BLaER1 (cell line): ENCODE measurements around the gene TMEM231.
"Not testable (repeated sequence)": the region's sequence is repeated elsewhere in the genome, so short reads cannot be mapped to it uniquely, and the experiment has no call there.

Experiments used
- H3K27ac ChIP-seq: shearing (Covaris generic); formaldehyde crosslinking; 2 replicates; pipeline ENCODE4 v1.8.1; 2022
- H3K27me3 ChIP-seq: shearing (Covaris generic); formaldehyde crosslinking; 2 replicates; pipeline ENCODE4 v1.8.1; 2022
- H3K36me3 ChIP-seq: shearing (Covaris generic); formaldehyde crosslinking; 2 replicates; pipeline ENCODE4 v1.8.1; 2022
- H3K4me1 ChIP-seq: shearing (Covaris generic); formaldehyde crosslinking; 2 replicates; pipeline ENCODE4 v1.8.1; 2022
- H3K4me2 ChIP-seq: shearing (Covaris generic); formaldehyde crosslinking; 2 replicates; pipeline ENCODE4 v1.8.1; 2022
- H3K4me3 ChIP-seq: shearing (Covaris generic); formaldehyde crosslinking; 2 replicates; pipeline ENCODE4 v1.8.1; 2022
- H3K9ac ChIP-seq: shearing (Covaris generic); formaldehyde crosslinking; 2 replicates; pipeline ENCODE4 v1.8.1; 2022
- H3K9me3 ChIP-seq: shearing (Covaris generic); formaldehyde crosslinking; 2 replicates; pipeline ENCODE4 v1.8.1; 2022
- H4K20me1 ChIP-seq: shearing (Covaris generic); formaldehyde crosslinking; 2 replicates; pipeline ENCODE4 v1.8.1; 2022
- Cebpa-rat ChIP-seq: shearing (Covaris generic); IDR thresholded peaks from 2 replicates; pipeline ENCODE4 v1.8.1; 2022

TMEM231 gene

DNA sequence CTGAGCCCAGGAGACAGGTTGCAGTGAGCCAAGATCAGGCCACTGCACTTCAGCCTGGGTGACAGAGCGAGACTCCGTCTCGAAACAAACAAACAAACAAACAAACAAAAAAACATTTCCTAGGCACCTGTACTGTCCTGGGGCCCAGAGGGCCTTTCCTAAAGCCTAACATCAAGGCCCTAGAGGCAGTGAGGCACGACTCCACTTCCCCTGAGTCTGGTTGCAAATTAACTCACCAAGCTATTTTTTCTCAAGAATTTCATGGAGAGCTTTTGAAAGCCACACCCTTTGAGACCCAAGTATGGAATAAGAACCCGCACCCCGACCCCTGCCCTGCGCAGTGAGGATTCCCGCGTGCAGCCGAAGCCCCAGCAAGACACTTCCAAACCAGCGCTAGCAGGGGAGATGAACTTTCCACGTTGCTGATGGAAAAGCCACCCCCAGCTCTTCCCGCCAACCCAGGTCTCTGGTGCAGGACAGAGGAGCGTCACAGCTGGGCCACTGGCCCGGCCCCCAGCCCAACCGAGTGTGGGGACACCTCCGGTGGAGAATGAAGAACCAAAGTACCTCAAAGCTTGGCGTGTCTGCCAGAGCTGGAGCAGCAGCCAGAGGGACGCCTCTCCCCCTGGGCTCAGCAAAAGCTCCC, 21.4 kb downstream of the TMEM231 start:
- TF ChIP-seq Cebpa-rat, result no peak
- H3K27me3 ChIP-seq, result no peaks in the 10 kb centered on the region

DNA sequence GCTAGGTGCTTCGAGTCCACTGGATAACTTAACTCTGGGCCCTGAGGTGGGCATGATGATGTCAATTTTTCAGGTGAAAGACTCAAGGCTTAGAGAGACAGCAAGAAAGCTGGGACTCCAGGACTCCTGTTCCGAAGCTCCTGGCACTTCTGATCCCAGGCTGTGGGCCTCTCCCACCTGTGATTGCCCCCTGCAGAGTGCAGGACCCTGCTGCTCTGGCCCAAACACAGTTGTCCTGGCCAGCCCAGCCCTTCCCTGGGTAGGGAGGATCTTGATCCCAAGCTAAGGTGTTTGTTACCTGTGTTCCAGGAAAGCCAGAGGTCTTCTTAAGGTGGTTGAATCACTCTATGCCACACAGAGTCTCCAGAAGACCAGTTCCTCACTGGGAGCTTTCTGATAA, 23.3 kb downstream of the TMEM231 start:
- no peaks in the 10 kb centered on the region for H4K20me1 ChIP-seq
- H3K4me3 ChIP-seq, result no peak overlapping the region
- peaks cover 15% of the 10 kb centered on the region for H3K9me3 ChIP-seq
- no peaks in the 10 kb centered on the region for H3K27me3 ChIP-seq
- H3K27ac ChIP-seq, result no peak overlapping the region
- peaks cover 16% of the 10 kb centered on the region for H3K4me1 ChIP-seq
- H3K4me2 ChIP-seq, result no peak overlapping the region
- no peak for TF ChIP-seq Cebpa-rat
- H3K36me3 ChIP-seq, result peaks cover 13% of the 10 kb centered on the region; the same call in 1 of the 2 replicates
- no peak overlapping the region for H3K9ac ChIP-seq

More for the DNA sequence above, 21.4 kb downstream of the TMEM231 start:
- Histone ChIP-seq H3K36me3 (0 out of 2 replicates have a peak, but pooled peaks cover 2% of the 10 kb centered on the region), H3K4me2 (peak overlapping the region; percentile 62), H3K4me1 (peaks cover 16% of the 10 kb centered on the region), H4K20me1 (no peaks in the 10 kb centered on the region), H3K27ac (peak overlapping the region; percentile 51; the same call in 1 of the 2 replicates), H3K9ac (peak overlapping the region; percentile 41; the same call in 1 of the 2 replicates), H3K4me3 (no peak overlapping the region), H3K9me3 (peaks cover 5% of the 10 kb centered on the region; the same call in 1 of the 2 replicates)

DNA sequence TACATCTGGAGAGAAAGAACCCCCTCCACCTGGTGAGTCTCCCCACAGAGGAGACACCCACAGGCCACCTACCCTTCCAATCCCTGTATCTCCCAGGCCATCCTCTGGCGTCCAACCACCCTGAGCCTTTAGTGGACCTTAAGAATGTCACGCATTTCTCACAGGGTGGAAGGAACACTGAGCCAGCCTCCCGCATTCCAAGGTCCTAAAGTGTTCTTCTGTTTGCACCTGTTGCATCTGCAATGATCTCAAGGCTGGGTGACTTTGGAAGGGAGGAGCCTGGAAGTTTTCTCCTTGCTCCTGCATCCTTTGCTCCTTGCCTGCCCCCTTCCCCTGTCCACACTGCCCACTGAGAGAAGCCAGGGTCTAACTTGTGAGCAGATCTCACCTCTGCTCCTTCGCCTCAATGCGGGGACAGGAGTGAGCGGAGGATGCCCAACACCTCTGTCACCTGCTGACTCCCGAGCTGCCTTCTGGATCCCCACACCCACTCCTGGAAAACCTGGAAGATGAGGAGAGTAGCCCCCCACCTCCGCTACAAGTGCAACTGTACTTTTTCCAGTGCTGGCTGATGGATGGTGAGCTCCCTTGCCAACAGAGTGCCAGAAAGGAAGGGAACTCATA, 23.8 kb downstream of the TMEM231 start:
- H3K27ac ChIP-seq, result no peak overlapping the region
- no peaks in the 10 kb centered on the region for H3K27me3 ChIP-seq
- TF ChIP-seq Cebpa-rat, result no peak
- H3K9ac ChIP-seq, result no peak overlapping the region
- peaks cover 15% of the 10 kb centered on the region for H3K9me3 ChIP-seq
- peaks cover 13% of the 10 kb centered on the region; the same call in 1 of the 2 replicates for H3K36me3 ChIP-seq
- H3K4me2 ChIP-seq, result no peak overlapping the region
- no peaks in the 10 kb centered on the region for H4K20me1 ChIP-seq
- no peak overlapping the region for H3K4me3 ChIP-seq
- H3K4me1 ChIP-seq, result peaks cover 16% of the 10 kb centered on the region

DNA sequence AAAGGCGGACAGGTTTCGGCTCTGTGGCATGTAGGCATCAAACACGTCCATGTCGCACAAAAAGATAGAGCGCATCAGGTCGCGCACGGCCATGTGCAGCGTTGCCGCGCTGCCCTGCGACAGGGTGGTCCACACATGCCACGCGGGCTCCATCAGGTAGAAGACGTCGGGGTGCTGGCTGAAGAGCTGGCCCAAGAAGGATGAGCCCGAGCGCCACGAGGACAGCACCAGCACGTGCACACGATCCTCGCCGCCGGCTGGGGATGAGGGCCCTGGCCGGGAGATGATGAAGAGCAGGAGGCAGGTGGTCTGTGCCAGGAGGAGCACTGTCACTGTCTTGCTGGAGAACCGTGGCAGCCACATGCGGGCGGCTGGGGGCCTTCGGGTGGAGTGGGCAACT, 26.1 kb downstream of the TMEM231 start:
- H3K27ac ChIP-seq, result no peak overlapping the region
- H3K9me3 ChIP-seq, result peaks cover 15% of the 10 kb centered on the region
- H3K4me3 ChIP-seq, result no peak overlapping the region
- no peaks in the 10 kb centered on the region for H4K20me1 ChIP-seq
- no peak overlapping the region for H3K4me2 ChIP-seq
- no peak for TF ChIP-seq Cebpa-rat
- no peaks in the 10 kb centered on the region for H3K27me3 ChIP-seq
- peaks cover 13% of the 10 kb centered on the region; the same call in 1 of the 2 replicates for H3K36me3 ChIP-seq
- H3K4me1 ChIP-seq, result peaks cover 11% of the 10 kb centered on the region
- H3K9ac ChIP-seq, result no peak overlapping the region

DNA sequence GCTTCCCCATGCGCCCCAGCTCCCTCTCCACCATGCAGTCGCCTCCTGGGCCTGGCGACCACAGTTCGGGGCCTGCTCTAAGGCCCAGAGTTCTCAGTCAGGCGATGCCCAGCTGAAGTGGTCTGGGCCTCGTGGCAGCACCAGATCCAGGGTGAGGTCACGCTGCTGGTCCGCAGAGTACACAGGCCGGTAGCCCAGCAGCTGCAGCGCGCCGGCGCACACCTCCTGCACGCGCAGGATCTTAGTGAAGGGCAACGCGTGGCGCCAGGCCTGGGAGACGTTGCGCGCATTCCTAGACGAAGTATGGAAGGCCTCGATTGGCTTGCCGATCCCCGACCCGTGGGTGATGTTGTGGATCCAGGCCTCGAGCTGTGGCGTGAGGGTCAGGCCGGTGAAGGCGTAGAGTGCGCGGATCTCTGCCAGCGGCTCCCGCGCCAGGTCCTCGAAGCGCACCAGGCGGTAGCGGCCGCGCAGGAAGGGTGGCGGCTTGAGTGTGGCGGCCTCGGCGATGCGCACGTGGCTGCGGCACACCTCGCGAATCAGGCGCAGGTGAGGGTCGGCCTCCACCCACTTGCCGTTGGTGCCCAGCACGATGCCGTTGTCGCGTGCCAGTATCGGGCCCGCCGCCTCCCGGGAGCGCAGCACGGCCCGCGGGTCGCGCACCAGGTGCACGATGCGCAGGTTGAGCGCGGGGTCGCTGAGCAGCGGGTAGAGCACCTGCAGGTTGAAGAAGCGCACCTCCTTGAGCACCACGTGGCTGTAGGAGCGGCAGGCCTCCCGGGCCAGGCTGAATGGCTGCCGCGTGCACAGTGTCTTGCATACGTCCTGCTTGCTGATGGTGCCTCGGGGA, 26.8 kb downstream of the TMEM231 start:
- H3K4me3 ChIP-seq, result no peak overlapping the region
- H3K4me1 ChIP-seq, result peaks cover 4% of the 10 kb centered on the region
- H3K9ac ChIP-seq, result no peak overlapping the region
- peaks cover 15% of the 10 kb centered on the region for H3K9me3 ChIP-seq
- H4K20me1 ChIP-seq, result no peaks in the 10 kb centered on the region
- H3K27ac ChIP-seq, result no peak overlapping the region
- H3K27me3 ChIP-seq, result no peaks in the 10 kb centered on the region
- TF ChIP-seq Cebpa-rat, result no peak
- peaks cover 13% of the 10 kb centered on the region; the same call in 1 of the 2 replicates for H3K36me3 ChIP-seq
- no peak overlapping the region for H3K4me2 ChIP-seq

DNA sequence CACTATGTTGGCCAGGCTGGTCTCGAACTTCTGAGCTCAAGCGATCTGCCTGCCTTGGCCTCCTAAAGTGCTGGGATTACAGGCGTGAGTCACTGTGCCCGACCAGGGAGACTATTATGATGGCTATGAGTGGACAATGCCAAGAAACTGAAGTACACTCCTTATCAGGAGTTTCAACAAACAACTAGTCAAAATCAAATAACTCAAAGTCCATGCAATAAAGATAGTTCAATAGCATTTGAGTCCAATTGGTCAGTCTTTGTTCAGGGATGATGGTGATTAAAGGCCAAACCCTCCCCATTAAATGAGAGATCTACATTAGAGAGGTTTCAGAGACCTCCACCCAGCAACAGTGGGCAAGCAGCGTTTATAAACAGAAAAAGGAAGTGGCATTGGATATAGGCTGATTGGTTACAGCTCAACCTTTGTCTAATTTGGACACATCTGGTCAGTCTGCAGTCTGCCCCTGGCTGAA, 28.2 kb downstream of the TMEM231 start:
- H3K4me3 ChIP-seq, result no peak overlapping the region
- peaks cover 15% of the 10 kb centered on the region for H3K9me3 ChIP-seq
- H3K27ac ChIP-seq, result no peak overlapping the region
- H3K27me3 ChIP-seq, result no peaks in the 10 kb centered on the region
- H4K20me1 ChIP-seq, result no peaks in the 10 kb centered on the region
- H3K4me1 ChIP-seq, result no peaks in the 10 kb centered on the region
- peaks cover 13% of the 10 kb centered on the region; the same call in 1 of the 2 replicates for H3K36me3 ChIP-seq
- no peak overlapping the region for H3K4me2 ChIP-seq
- no peak overlapping the region for H3K9ac ChIP-seq
- TF ChIP-seq Cebpa-rat, result no peak

DNA sequence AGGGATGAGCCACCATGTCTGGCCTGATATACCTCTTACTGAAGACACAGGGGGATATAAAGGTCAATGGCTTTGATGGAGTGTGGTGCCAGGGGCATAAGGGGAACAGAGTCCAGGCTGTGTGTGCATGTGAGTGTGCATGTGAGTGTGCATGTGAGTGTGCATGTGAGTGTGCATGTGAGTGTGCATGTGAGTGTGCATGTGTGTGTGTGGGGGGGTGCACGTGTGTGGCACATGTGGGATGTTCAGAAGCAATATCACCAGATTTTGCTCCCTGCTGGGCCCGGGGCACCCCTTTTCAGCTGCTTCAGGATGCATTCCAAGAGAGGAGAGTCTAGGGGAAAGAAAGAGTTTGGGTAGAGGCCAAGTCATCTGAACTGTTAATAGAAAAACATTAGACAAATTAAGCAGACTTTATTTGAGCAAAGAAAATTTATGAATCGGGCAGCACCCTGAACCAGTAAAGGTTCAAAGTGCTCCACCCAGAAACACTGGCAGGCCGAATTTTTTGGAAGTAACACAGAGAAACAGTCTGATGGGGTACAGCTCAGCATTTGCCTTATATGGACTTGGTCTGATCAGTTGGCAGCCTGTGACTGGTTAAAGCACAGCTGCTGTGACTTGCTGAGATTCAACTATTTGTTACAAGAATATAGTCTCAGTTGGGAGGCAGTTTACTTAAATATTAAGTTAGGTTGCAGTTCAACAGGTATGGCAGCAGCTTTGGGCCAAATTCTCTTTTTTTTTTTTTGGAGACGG, 29.8 kb downstream of the TMEM231 start:
- Histone ChIP-seq H4K20me1 (no peaks in the 10 kb centered on the region), H3K9ac (no peak overlapping the region), H3K9me3 (peaks cover 15% of the 10 kb centered on the region), H3K27ac (no peak overlapping the region), H3K4me3 (no peak overlapping the region), H3K4me2 (no peak overlapping the region), H3K27me3 (no peaks in the 10 kb centered on the region), H3K36me3 (peaks cover 13% of the 10 kb centered on the region; the same call in 1 of the 2 replicates), H3K4me1 (no peaks in the 10 kb centered on the region)
- no peak for TF ChIP-seq Cebpa-rat

DNA sequence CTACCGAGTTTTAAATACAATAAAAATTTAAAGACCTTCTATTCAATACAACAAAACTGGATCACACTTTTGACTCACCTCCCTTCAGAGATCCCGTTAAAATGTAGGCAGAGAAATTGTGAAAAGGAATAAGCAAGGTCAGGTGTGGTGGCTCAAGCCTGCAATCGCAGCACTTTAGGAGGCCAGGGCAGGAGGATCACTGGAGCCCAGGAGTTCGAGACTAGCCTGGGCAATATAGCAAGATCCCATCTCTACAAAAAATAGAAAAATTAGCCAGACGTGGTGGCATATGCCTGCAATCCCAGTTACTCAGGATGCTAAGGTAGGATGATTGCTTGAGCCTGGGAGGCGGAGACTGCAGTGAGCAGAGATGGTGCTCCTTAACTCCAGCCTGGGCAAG, 36.9 kb downstream of the TMEM231 start:
- TF ChIP-seq Cebpa-rat, result no peak
- Histone ChIP-seq H3K9me3 (peaks cover 5% of the 10 kb centered on the region; the same call in 1 of the 2 replicates), H4K20me1 (no peaks in the 10 kb centered on the region), H3K27me3 (no peaks in the 10 kb centered on the region), H3K4me1 (peaks cover 11% of the 10 kb centered on the region), H3K9ac (no peak overlapping the region), H3K4me3 (no peak overlapping the region), H3K4me2 (no peak overlapping the region), H3K27ac (no peak overlapping the region), H3K36me3 (no peaks in the 10 kb centered on the region)

DNA sequence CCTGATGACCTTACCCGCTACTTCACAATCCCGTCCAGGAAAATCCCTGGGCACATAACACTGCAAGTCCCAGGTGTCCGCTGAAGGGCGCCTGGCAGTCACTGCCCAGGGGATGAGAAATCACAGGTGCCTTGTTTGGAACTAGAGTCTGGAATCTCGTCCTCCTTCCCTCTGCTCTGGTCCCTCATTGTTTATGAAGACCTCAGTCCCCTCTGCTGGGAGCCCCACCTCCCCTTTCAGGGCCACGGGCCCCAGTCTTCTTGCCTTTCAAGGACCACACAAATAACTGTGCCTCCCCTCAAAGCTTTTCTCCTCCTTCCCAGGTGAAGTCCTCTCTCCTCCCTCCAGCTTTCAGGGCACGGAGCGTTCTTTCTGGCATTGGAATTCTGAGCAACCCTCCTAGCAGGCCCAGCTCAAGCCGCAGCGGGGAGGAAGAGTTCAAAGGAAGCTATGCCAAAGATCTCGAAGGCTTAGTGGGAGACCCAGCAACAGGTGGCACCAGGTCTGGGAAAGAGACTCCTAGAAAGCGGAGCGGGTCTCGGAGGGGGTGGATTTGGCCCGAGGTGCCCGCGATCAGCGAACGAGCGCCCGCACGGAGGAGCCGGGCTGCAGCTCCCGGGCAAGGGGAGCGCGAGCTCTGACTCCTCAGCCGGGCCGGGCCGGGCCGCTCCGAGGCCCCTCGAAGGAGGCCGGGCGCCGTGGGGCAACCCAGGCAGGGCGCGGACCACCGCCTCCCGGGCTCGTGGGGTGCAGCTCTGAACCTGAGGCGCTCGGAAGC, 39.7 kb downstream of the TMEM231 start:
- H4K20me1 ChIP-seq, H3K9me3 ChIP-seq, H3K27me3 ChIP-seq, H3K36me3 ChIP-seq: not testable (repeated sequence)
- H3K9ac ChIP-seq, result peak overlapping the region; percentile 92
- peak overlapping the region; percentile 94 for H3K27ac ChIP-seq
- H3K4me1 ChIP-seq, result peaks cover 21% of the 10 kb centered on the region
- peak overlapping the region; percentile 97 for H3K4me2 ChIP-seq
- H3K4me3 ChIP-seq, result peak overlapping the region; percentile 90
